Measurements from ENCODE around the gene TRNAU1AP.
"Not testable (repeated sequence)": the region's sequence is repeated elsewhere in the genome, so short reads cannot be mapped to it uniquely, and the experiment has no call there.

The TRNAU1AP gene

DNA sequence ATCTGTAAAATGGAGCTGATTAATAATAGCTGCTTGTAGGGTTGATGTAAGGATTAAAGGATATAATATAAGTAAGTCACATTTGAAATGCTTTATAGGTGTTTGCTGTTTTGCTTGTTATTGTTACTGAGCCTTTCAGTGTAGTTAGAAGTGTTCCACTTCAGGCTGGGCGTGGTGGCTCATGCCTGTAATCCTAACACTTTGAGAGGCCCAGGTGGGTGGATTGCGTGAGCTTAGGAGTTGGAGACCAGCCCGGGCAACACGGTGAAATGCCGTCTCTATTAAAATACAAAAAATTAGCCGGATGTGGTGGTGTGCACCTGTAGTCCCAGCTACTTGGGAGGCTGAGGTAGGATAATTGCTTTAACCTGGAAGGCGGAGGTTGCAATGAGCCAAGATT, 12.2 kb downstream of the TRNAU1AP start:
- TF ChIP-seq POLR2A (IDR thresholded peaks at IDR 0.05; ENCODE audit: low read depth, low read length) (no peak), TAF1 (IDR thresholded peaks at IDR 0.05; ENCODE audit: borderline replicate concordance, low read depth, low read length) (no peak), POLR2AphosphoS5 (IDR thresholded peaks at IDR 0.05; ENCODE audit: low read depth, low read length) (no peak)
- FAIRE-seq (no peak), DNase-seq (ENCODE audit: insufficient read length) (no peak)

GRCh38 chr1:28565726-28566125, 12.8 kb downstream of the TRNAU1AP start:
- TF ChIP-seq POLR2A (IDR thresholded peaks at IDR 0.05; ENCODE audit: low read depth, low read length) = no peak
- TF ChIP-seq POLR2AphosphoS5 (IDR thresholded peaks at IDR 0.05; ENCODE audit: low read depth, low read length) = no peak
- no peak for FAIRE-seq

GRCh38 chr1:28566931-28567330, 14.0 kb downstream of the TRNAU1AP start:
- DNase-seq (ENCODE audit: insufficient read length) = no peak
- no peak for TF ChIP-seq POLR2A (IDR thresholded peaks at IDR 0.05; ENCODE audit: low read depth, low read length)
- no peak for TF ChIP-seq POLR2AphosphoS5 (IDR thresholded peaks at IDR 0.05; ENCODE audit: low read depth, low read length)
- no peak for TF ChIP-seq TAF1 (IDR thresholded peaks at IDR 0.05; ENCODE audit: borderline replicate concordance, low read depth, low read length)
- FAIRE-seq = no peak

More at GRCh38 chr1:28565726-28566125, 12.8 kb downstream of the TRNAU1AP start:
- DNase-seq (ENCODE audit: insufficient read length) = no peak

DNA sequence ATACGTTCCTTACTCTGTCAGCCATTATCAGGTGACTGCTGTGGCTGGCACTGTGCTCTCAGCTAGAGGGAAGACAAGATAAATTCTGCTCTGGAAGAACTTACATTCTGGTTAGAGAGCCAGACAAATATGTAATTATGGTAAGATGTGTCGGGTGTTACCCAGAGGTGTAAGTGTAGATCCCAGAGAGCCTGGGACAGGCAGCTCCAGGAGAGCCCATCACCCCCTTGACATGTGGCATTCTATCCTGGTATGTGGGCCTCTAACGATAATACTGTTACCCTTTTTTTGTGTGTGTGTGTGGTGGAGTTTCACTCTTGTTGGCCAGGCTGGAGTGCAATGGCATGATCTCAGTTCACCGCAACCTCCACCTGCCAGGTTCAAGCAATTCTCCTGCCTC, 19.0 kb downstream of the TRNAU1AP start:
- TF ChIP-seq TAF1 (IDR thresholded peaks at IDR 0.05; ENCODE audit: borderline replicate concordance, low read depth, low read length) (no peak), POLR2AphosphoS5 (IDR thresholded peaks at IDR 0.05; ENCODE audit: low read depth, low read length) (no peak), POLR2A (IDR thresholded peaks at IDR 0.05; ENCODE audit: low read depth, low read length) (no peak)
- DNase-seq (ENCODE audit: insufficient read length) = no peak
- FAIRE-seq = no peak

DNA sequence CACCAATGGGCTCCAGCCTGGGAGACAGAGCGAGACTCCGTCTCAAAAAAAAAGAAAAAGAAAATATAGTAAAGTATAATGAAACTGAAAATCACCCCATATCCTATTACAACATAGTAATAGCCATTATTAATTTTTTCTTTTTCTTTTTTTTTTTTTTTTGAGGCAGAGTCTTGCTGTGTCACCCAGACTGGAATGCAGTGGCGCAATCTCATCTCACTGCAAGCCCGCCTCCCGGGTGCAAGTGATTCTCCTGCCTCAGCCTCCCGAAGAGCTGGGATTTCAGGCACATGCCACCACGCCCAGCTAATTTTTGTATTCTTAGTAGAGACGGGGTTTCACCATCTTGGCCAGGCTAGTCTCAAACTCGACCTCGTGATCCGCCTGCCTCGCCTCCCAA, 20.0 kb downstream of the TRNAU1AP start:
- not testable (repeated sequence) for DNase-seq (ENCODE audit: insufficient read length); FAIRE-seq

DNA sequence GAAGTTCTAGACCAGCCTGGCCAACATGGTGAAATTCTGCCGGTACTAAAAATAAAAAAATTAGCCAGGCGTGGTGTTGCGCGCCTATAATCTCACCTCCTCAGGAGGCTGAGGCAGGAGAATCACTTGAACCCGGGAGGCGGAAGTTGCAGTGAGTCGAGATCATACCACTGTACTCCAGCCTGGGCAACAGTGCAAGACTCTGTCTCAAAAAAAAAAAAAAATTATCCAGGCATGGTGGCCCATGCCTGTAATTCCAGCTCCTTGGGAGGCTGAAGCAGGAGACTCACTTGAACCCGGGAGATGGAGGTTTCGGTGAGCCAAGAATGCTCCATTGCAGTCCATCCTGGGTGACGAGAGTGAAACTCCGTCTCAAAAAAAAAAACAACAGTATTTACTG, 20.7 kb downstream of the TRNAU1AP start:
- DNase-seq (ENCODE audit: insufficient read length) (no peak), FAIRE-seq (no peak)
- TF ChIP-seq TAF1 (IDR thresholded peaks at IDR 0.05; ENCODE audit: borderline replicate concordance, low read depth, low read length) (no peak), POLR2AphosphoS5 (IDR thresholded peaks at IDR 0.05; ENCODE audit: low read depth, low read length) (no peak), POLR2A (IDR thresholded peaks at IDR 0.05; ENCODE audit: low read depth, low read length) (no peak)

GRCh38 chr1:28577052-28577678, 24.3 kb downstream of the TRNAU1AP start:
- DNase-seq (ENCODE audit: insufficient read length) (no peak), FAIRE-seq (no peak)

GRCh38 chr1:28577738-28578536, 25.1 kb downstream of the TRNAU1AP start:
- TF ChIP-seq TAF1 (IDR thresholded peaks at IDR 0.05; ENCODE audit: borderline replicate concordance, low read depth, low read length) (no peak), POLR2AphosphoS5 (IDR thresholded peaks at IDR 0.05; ENCODE audit: low read depth, low read length) (peak; percentile 71; the same call in 1 of the 2 replicates)
- DNase-seq (ENCODE audit: insufficient read length) (no peak), FAIRE-seq (no peak)

More at GRCh38 chr1:28577052-28577678, 24.3 kb downstream of the TRNAU1AP start:
- TF ChIP-seq POLR2A (IDR thresholded peaks at IDR 0.05; ENCODE audit: low read depth, low read length) (peak; percentile 30), POLR2AphosphoS5 (IDR thresholded peaks at IDR 0.05; ENCODE audit: low read depth, low read length) (peak; percentile 80), TAF1 (IDR thresholded peaks at IDR 0.05; ENCODE audit: borderline replicate concordance, low read depth, low read length) (no peak)

DNA sequence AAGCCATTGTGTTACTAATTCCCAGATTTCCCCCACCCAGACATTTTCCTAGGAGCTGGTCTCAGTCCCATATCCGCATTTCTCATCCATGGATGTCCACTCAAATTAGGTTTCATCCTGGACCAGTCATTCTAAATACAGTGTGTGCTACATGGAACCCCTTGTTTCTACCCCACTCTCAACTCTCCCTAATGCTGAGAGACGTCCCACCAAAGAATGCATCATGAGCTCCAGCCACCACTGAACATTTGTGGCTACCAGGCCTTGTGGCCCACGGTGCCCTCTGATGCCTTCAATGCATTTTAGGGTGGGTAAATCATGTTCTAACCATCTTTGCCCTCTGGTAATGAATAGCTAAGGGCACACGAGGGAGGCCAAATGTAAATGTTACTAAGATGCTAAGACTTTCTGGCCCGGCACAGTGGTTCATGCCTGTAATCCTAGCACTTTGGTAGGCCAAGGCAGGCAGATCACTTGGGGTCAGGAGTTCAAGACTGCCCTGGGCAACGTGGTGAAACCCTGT, 25.9 kb downstream of the TRNAU1AP start:
- no peak for FAIRE-seq

DNA sequence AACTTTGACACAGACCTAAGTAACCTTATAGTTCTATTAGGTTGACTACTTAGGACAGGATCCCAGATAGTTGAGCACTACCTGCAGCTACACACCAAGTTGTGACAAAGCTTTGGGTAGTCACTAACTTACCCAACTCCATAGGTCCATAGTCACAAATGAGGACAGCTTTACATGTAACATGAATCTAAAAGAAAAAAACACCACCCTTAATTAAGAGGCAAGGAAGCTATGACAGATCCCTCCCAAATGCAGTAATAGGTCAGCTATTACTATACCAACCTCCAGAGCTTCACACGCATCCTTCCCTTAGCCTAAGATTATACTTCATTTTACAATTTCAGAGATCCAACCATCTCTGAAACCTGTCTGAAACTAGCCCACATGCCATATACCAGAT, 26.5 kb downstream of the TRNAU1AP start:
- TF ChIP-seq TAF1 (IDR thresholded peaks at IDR 0.05; ENCODE audit: borderline replicate concordance, low read depth, low read length) (no peak), POLR2AphosphoS5 (IDR thresholded peaks at IDR 0.05; ENCODE audit: low read depth, low read length) (0 out of 2 replicates have a peak, but pooled peaks have one; percentile 48), POLR2A (IDR thresholded peaks at IDR 0.05; ENCODE audit: low read depth, low read length) (no peak)
- FAIRE-seq = no peak

More for the DNA sequence above, 25.9 kb downstream of the TRNAU1AP start:
- TF ChIP-seq POLR2A (IDR thresholded peaks at IDR 0.05; ENCODE audit: low read depth, low read length) = no peak; the same call in 1 of the 2 replicates
- TF ChIP-seq TAF1 (IDR thresholded peaks at IDR 0.05; ENCODE audit: borderline replicate concordance, low read depth, low read length) = no peak
- TF ChIP-seq POLR2AphosphoS5 (IDR thresholded peaks at IDR 0.05; ENCODE audit: low read depth, low read length) = no peak; the same call in 1 of the 2 replicates
- no peak for DNase-seq (ENCODE audit: insufficient read length)

DNA sequence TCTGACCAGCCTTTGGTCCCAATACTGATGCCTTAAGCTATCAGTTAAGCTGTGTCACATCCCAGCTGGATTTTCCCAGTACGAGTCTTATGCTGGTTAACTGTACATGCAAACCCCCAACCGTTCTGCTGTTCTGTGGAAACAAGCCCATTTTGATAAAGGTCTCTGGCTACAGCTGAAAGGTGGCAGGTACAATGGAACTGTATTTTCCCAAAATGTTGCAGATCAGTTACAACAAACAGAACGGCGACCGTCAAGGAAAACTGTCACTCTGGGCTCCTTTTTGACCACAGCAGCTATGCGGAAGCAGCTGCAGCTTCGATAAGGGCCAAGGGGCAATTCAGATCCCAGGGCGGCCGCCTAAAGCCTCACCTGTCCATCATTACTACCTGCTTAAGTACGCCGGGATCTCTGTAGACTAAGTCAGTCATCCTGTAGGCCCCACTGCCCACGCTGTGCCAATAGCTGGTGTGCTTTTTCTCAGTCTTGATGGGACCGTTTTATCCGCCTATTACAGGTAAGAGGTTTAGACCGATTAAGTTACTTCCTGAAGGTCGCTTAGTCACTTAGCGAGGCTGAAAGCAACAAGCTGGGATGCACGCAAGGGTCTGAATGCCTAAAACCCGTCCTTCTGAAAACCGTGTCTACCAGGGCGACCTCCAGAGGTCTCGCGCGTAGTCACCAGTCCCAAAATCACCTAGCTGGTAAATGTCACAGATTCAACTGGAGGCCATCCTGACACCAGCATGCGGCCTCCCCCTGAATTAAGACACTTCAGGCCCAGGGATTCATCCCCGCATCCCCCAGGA, 28.0 kb downstream of the TRNAU1AP start:
- TF ChIP-seq TAF1 (IDR thresholded peaks at IDR 0.05; ENCODE audit: borderline replicate concordance, low read depth, low read length) = no peak
- TF ChIP-seq POLR2A (IDR thresholded peaks at IDR 0.05; ENCODE audit: low read depth, low read length) = no peak; the same call in 1 of the 2 replicates
- no peak for TF ChIP-seq POLR2AphosphoS5 (IDR thresholded peaks at IDR 0.05; ENCODE audit: low read depth, low read length)
- DNase-seq (ENCODE audit: insufficient read length) (no peak), FAIRE-seq (no peak)

More for the DNA sequence above, 26.5 kb downstream of the TRNAU1AP start:
- DNase-seq (ENCODE audit: insufficient read length) = no peak
